Gastrocnemius medialis (tissue), 4 donors: Measurements from ENCODE around the gene AKR1C8. TPM values are rescaled to one million over a fixed set of nuclear protein-coding genes. Genes with fewer than 3 reads are reported as not detected.
"Not testable (repeated sequence)": the region's sequence is repeated elsewhere in the genome, so short reads cannot be mapped to it uniquely, and the experiment has no call there.

Experiments
- ATAC-seq, 2 donors: fragments of 150-250 bp; one replicate each; pipeline ENCODE4 v1.9.1; 2016
- DNase-seq, 2 donors: peaks; one replicate each; pipeline ENCODE4 v3.0.0-alpha.2; 2019
- H3K27ac ChIP-seq, 4 donors: fragments of 200-600 bp; sonication (generic); 1 replicate in 1 of 4; 2 replicates in 3 of 4; pipeline ENCODE4 v1.5.1; 2016 to 2018; ENCODE audit warnings: mild to moderate bottlenecking in 2 of 4, moderate library complexity in 1 of 4
- H3K27me3 ChIP-seq, 3 donors: fragments of 200-600 bp; sonication (generic) in 2 of 3; 1 replicate in 1 of 3; 2 replicates in 2 of 3; pipeline versions ENCODE4 v1.5.1 to v1.6.0; 2016 to 2019; ENCODE audit warnings: mild to moderate bottlenecking in 1 of 3, moderate library complexity in 1 of 3
- H3K36me3 ChIP-seq, 2 donors: fragments of 200-600 bp; sonication (generic) in 1 of 2; one replicate each; pipeline ENCODE4 v1.5.1; 2017 to 2018
- H3K4me1 ChIP-seq, 2 donors: fragments of 200-600 bp; sonication (generic) in 1 of 2; one replicate each; pipeline ENCODE4 v1.5.1; 2016 to 2017; ENCODE audit warnings: mild to moderate bottlenecking in 2 of 2
- H3K4me3 ChIP-seq, 4 donors: fragments of 200-600 bp; sonication (generic) in 3 of 4; 1 replicate in 1 of 4; 2 replicates in 3 of 4; pipeline ENCODE4 v1.5.1; 2016 to 2019; ENCODE audit warnings: mild to moderate bottlenecking in 2 of 4
- H3K9me3 ChIP-seq, 3 donors: fragments of 200-600 bp; sonication (generic) in 2 of 3; 1 replicate in 1 of 3; 2 replicates in 2 of 3; pipeline ENCODE4 v1.5.1; 2016 to 2019
- POLR2A ChIP-seq, 2 donors: fragments of 450-650 bp; IDR thresholded peaks; one replicate each; pipeline ENCODE4 v1.6.1; 2017; ENCODE audit warnings: antibody characterized with exemption in 2 of 2, mild to moderate bottlenecking in 2 of 2, moderate library complexity in 2 of 2
- in situ Hi-C, 4 donors: fragments of 200-750 bp; cut with MboI; loops; one replicate each; pipeline versions ENCODE4 v1.15.0 to v1.8.0; 2017; ENCODE audit warnings: low sequenced_read_pairs in 4 of 4
- intact Hi-C: fragments of 100-400 bp; cut with DNase I; formaldehyde crosslinking; loops from one replicate; pipeline ENCODE4 v1.15.1; 2023; ENCODE audit warnings: low total_unique reads
- total RNA-seq, 4 donors: library from RNA; depleted of rRNA; stranded (reverse); fragments of >200 nt; gene quantifications; one replicate each; pipeline versions ENCODE4 v1.1.0 to v1.2.3, GENCODE V29; 2016
- TF ChIP-seq, protein P1 (sequence below), 5 experiments: fragments of 450-650 bp in 3 of 5; fragments of 200-600 bp in 2 of 5; sonication (generic) in 2 of 5; IDR thresholded peaks in 4 of 5; conservative IDR thresholded peaks in 1 of 5; 1 replicate in 4 of 5; 2 replicates in 1 of 5; pipeline ENCODE4 v1.5.1; 2016 to 2019; ENCODE audit warnings: antibody characterized with exemption in 5 of 5, mild to moderate bottlenecking in 3 of 5, moderate library complexity in 3 of 5

The AKR1C8 gene
- total RNA-seq, 4 donors from 2014 or later, result 0.56 TPM; not detected in 3

DNA sequence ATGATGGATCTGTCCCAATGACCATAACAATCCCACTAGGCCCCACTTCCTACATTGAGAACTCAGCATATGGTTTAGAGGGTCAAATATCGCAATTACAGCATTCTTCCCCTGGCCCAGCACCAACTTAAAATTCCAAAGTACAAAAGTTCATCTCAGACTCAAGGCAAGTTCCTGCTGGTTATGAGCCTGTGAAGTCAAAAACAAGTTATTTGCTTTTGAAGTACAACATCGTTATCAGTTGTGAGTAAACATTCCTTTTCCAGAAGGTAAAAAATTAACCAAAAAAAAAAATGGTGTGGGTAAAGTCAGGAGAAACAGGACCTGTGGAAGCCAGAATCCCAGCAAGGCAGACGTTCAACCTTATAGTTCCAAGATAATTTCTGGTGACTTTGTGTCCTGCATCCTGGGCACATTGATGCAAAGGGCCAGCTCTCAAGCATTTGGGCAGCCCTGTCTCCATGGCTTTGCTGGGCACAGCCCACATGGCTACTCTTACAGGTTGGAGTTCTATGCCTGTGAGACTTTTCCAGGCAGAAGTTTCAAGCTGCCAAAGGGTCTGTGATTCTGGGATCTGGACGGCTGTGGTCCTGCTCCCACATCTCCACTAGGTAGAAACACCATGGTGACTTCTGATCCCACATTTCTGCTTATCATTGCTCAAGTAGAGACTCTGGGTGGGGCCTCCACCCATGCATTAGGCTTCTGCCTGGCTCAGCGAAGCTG, 37.5 kb downstream of the AKR1C8 start:
- TF ChIP-seq, protein P1, sequence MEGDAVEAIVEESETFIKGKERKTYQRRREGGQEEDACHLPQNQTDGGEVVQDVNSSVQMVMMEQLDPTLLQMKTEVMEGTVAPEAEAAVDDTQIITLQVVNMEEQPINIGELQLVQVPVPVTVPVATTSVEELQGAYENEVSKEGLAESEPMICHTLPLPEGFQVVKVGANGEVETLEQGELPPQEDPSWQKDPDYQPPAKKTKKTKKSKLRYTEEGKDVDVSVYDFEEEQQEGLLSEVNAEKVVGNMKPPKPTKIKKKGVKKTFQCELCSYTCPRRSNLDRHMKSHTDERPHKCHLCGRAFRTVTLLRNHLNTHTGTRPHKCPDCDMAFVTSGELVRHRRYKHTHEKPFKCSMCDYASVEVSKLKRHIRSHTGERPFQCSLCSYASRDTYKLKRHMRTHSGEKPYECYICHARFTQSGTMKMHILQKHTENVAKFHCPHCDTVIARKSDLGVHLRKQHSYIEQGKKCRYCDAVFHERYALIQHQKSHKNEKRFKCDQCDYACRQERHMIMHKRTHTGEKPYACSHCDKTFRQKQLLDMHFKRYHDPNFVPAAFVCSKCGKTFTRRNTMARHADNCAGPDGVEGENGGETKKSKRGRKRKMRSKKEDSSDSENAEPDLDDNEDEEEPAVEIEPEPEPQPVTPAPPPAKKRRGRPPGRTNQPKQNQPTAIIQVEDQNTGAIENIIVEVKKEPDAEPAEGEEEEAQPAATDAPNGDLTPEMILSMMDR (IDR thresholded peaks at IDR 0.05 in 4 of 5, conservative IDR thresholded peaks at IDR 0.05 in 1 of 5), result no peak
- no peak for TF ChIP-seq POLR2A (IDR thresholded peaks at IDR 0.05)
- no peak overlapping the region for H3K4me3 ChIP-seq
- H3K4me1 ChIP-seq, result no peaks in the 10 kb centered on the region
- H3K27ac ChIP-seq, result no peak overlapping the region
- no peak for ATAC-seq
- H3K9me3 ChIP-seq, result no peaks in the 10 kb centered on the region
- intact Hi-C loops (no loop called here), in situ Hi-C loops (no loop called here)
- H3K36me3 ChIP-seq, result no peaks in the 10 kb centered on the region
- no peaks in the 10 kb centered on the region for H3K27me3 ChIP-seq
- no peak for DNase-seq

DNA sequence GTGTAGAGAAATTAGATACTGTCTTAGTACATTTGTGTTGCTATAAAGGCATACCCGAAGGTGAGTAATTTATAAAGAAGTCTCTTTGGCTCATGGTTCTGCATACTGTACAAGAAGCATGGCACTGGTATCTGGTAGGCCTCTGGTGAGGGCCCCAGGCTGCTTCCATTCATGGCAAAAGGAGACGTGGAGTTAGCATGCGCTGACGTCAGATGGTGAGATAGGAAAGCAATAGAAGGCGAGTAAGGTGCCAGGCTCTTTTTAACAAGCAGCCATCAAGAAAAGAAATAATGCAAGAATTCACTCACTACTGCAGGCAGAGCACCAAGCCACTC, 38.1 kb downstream of the AKR1C8 start:
- ATAC-seq (no peak), DNase-seq (no peak)
- Histone ChIP-seq H3K4me1 (no peaks in the 10 kb centered on the region), H3K36me3 (no peaks in the 10 kb centered on the region), H3K27me3 (no peaks in the 10 kb centered on the region), H3K27ac (no peak overlapping the region), H3K9me3 (no peaks in the 10 kb centered on the region), H3K4me3 (no peak overlapping the region)
- in situ Hi-C loops (no loop called here), intact Hi-C loops (no loop called here)
- TF ChIP-seq POLR2A (IDR thresholded peaks at IDR 0.05), result no peak
- TF ChIP-seq, protein P1 (IDR thresholded peaks at IDR 0.05 in 4 of 5, conservative IDR thresholded peaks at IDR 0.05 in 1 of 5), result no peak

- intact Hi-C loops, result no loop called here
Observed at GRCh38 chr10:5143137-5143536, 41.8 kb downstream of the AKR1C8 start.

GRCh38 chr10:5142199-5142598, 42.8 kb downstream of the AKR1C8 start:
- Histone ChIP-seq H3K4me1 (no peaks in the 10 kb centered on the region), H3K4me3 (no peak overlapping the region), H3K36me3 (no peaks in the 10 kb centered on the region), H3K27me3 (no peaks in the 10 kb centered on the region), H3K9me3 (peaks cover 0 to 4% (median 0%) of the 10 kb centered on the region in 3 donors), H3K27ac (no peak overlapping the region)
- no peak for TF ChIP-seq POLR2A (IDR thresholded peaks at IDR 0.05)
- TF ChIP-seq, protein P1 (IDR thresholded peaks at IDR 0.05 in 4 of 5, conservative IDR thresholded peaks at IDR 0.05 in 1 of 5), result no peak
- intact Hi-C loops, result no loop called here
- DNase-seq (no peak), ATAC-seq (no peak)
- in situ Hi-C loops, result no loop called here

More at GRCh38 chr10:5143137-5143536, 41.8 kb downstream of the AKR1C8 start:
- no peak for DNase-seq
- no peak overlapping the region for H3K4me3 ChIP-seq
- no peaks in the 10 kb centered on the region for H3K9me3 ChIP-seq
- H3K4me1 ChIP-seq, result no peaks in the 10 kb centered on the region
- no peaks in the 10 kb centered on the region for H3K27me3 ChIP-seq
- no peak overlapping the region for H3K27ac ChIP-seq
- no peak for ATAC-seq
- no peak for TF ChIP-seq POLR2A (IDR thresholded peaks at IDR 0.05)
- TF ChIP-seq, protein P1 (IDR thresholded peaks at IDR 0.05 in 4 of 5, conservative IDR thresholded peaks at IDR 0.05 in 1 of 5), result no peak
- in situ Hi-C loops, result no loop called here
- H3K36me3 ChIP-seq, result no peaks in the 10 kb centered on the region

- in situ Hi-C loops, H3K4me3 ChIP-seq, H3K27me3 ChIP-seq, H3K27ac ChIP-seq, ATAC-seq, H3K36me3 ChIP-seq, intact Hi-C loops, DNase-seq, H3K4me1 ChIP-seq: not testable (repeated sequence)
- peaks cover 0 to 12% (median 0%) of the 10 kb centered on the region in 3 donors for H3K9me3 ChIP-seq
Observed at GRCh38 chr10:5137699-5138098, 47.3 kb downstream of the AKR1C8 start.
